HG03575 (cell line): ENCODE results near the gene EPYC.

Source experiments
- ATAC-seq: cut with Tn5 transposase; IDR thresholded peaks from one replicate; pipeline ENCODE4 v1.9.1; 2021; ENCODE audit not compliant: unreplicated experiment, insufficient number of reproducible peaks, low FRiP score; ENCODE audit errors: extremely low read depth

Gene EPYC

DNA sequence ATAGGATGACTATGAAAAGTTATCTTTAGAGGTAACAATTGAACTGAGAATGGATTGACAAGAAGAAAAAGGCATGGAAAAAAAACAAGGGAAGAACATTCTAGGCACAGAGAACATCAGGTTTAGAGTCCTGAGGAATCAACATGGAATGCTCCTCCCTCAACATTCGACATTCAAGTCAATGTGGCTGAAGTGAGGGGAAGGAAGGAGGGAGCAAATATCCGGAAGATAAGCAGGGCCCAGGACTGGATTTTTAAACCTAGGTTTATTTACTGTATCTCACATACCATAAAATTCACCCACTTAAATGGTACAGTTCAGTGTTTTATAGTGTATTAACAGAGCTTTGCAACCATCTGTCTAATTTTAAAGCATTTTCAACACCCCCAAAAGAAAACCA, 40.2 kb downstream of the EPYC start:
- no peak for ATAC-seq

DNA sequence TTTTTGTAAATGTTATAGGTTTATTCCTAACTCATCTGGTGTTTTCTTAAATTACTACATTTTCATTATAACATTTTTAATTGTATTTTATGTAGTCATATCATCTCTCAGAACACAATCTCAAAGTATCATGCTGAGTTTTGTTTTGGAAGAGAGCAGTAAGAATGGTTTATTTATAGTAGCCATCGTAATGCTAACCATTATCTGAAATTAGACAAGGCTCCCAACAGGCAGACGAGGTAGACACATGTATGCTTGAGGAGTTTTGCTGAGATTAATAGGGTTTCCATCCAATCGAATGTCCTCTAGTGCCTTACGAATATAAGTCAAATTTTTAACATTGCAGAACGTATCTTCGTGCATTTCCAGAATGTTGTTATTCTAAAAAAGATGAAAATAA, 40.8 kb downstream of the EPYC start:
- ATAC-seq = no peak

DNA sequence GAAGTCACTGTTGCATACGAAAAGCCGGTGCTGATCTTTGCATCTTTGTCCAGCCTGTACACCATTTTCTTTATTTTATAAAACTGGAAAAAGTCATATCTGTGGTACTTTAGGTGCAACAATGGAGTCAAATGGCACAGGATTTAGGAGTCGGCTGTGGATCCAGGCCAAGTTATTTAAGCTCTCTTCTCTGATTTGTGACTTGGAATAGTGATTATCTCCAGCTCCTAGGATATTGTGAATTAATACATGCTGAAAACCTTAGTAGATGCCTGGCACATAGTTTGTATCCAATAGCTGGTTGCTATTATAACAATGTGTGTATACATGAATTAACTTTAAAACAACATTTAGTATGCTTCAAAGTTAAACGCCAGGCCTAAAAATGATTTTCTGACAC, 43.6 kb downstream of the EPYC start:
- ATAC-seq = no peak

DNA sequence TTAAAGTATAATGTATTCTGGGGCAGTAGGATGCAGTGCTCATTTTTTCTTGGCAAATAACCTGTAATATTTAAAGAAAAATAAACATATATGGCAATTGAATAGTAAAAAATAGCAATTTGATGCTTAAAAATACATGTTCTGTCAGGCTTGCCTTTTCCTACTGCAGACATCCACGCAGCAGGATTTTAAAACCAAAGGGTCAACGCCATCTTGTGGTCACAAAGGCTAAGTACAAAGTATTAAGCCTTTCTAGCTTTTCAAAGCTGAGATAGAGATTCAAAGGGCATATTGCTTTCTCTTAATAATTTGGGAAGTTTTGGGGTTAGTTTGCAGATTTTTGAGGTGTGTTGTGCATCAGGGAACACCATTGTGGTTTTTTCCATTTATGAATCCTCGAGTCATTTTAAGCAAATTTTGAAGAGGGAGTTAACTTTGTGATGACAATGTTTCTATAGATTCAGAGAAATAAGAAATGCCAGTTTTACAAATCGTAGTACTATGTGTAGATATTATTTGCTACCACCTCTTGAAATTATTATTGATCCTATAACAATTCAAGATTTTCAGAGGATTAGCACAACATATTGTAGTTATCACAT, 45.1 kb downstream of the EPYC start:
- ATAC-seq = peak; percentile 55

DNA sequence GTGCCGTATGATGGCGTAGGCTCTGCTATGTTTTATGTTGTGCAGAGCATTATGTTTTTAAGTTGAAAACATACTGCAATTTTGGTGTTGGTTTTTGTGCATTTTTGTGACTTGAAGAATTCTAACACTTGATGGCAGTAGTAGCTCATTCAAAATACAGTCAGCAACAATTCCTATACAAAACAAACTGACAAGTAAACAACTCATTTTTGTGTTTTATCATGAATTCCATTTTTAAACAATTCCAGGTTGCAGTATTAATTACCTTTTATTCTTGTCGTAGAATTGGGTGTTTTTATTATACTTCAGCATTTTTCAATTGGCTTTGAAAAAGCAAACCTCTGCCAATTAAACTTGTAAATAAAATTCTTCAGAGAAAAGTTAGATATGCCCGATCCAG, 45.7 kb downstream of the EPYC start:
- no peak for ATAC-seq

DNA sequence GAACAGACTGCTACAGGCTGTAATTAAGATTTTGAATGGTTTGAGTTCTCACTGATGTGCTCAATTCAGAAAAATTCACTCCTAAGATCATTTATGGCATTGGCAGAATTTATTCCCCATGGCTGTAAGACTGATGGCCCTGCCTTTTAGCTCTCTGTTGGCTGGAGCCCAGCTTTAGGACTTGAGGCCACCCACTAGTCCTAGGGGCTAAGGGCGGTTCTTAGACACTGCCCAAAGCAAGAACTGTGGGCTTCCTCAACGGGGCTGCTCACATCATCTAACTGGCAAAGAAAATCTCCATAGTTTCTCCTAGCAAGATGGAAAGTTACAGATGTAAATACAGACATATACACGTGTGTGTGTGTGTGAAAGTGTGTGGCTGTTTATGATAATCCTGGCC, 46.4 kb downstream of the EPYC start:
- no peak for ATAC-seq

DNA sequence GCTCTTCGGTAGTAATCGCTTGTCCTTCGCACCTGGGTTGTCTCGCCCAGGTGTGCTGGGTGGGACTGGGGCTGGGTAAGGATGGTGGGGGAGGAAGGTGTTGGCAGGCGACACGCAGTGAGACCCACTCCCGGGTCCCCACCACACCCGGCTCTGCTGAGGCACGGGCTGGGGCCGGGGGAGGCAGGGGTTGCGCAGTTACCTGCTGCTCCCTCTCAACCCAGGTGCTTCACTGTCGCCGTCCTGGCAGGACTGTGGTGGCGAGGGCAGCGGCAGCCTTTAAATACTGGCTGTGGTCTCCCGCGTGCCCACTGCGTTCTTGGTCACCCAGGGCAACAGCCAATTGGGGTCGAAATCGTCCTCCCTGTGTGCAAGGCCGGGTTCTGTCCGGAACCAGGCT, 49.9 kb downstream of the EPYC start, which contains the start of gene CCER1:
Gene CCER1, minus strand, starts transcription at position 256 of the 400 bp plus-strand sequence. CDS start 434 bp downstream, outside the sequence.
- ATAC-seq = no peak

DNA sequence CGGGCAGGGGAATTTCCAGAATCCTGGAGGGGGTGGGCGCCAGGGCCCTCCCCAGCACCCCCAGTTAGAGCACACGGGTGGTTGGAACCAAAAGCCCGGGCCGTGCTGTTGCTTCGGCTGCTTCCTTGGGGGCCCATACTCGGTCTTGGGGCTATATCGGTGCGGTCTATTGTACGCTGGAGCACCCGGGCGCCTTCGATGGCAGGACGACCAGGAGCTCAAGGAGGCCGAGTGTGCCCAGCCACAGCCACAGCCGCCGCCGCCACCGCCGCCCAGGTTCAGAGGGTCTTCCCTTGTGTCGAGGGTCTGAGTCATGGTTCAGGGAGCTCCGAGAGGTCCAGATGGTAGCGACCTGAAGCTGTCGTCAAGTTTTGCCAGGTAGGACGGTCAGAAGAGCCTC, 50.3 kb downstream of the EPYC start:
- no peak for ATAC-seq

DNA sequence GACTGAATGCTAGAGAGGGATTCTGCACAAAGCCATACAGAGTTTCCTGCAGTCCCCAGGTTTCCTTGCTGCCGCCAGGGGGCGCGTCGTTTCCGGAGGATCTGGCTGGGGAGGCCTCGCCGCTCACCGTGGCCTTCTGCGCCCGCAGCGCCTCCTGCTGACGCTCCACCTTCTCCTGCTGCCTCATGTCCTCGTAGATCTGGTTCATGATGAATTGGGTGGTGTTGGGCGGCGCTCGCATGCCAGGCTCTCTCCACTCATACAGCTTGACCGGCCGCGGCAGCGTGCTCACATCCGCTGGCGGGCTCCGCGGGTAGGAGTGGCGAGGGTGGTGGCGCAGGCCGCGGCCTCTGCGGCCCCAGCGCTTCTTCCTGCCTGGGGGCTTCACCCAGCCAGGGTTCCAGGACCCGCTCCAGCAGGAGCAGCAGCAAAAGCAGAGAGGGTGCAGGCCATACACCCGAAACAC, 50.8 kb downstream of the EPYC start:
- no peak for ATAC-seq

DNA sequence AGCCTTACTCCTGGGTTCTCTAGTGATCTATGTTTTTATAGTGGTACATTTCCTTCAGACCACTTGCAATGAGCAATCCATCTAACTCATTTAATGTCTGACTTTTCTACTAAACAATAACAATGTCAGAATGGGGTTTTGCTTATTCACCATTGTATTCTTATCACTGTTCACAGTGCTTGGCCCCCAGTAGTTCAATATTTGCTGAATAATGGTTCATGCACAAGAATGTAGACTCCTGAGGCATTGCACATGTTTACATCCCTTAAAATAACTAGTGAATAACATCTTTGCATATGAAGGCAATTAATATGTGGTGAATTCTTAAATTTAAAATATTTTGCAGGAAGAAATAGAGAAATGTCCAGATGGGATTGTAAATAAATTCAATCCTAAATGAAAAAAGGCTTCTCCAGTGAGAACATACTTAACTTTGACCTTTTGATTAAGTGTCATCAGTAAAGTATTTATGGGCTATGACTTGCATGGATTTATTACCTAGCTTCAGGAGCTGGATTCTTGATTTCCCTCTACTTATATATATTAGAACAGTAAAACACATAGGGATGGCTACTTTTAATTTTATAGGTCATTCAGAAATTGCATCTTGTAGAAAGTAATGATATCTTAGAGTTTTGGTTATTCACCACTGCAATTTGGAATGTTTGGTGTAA, 53.2 kb downstream of the EPYC start:
- no peak for ATAC-seq

DNA sequence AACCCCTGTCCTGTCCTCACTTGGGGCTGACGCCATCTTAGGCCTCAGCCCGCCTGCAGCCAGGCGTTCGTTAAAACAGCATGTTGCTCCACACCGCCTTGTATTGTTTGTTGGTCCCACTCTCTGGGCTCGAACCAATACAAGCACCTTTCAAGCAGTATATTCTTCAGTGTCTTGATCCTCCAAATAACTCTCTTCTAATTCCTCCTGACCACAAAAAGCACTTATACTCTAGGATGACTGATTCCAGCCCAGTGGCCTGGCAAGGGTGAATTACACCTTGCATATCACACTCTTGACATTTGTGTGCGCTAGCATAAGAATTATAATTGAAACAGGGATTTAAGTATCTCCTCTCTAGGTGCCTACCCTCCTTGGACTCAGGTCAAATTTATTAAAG, 56.9 kb downstream of the EPYC start:
- no peak for ATAC-seq

DNA sequence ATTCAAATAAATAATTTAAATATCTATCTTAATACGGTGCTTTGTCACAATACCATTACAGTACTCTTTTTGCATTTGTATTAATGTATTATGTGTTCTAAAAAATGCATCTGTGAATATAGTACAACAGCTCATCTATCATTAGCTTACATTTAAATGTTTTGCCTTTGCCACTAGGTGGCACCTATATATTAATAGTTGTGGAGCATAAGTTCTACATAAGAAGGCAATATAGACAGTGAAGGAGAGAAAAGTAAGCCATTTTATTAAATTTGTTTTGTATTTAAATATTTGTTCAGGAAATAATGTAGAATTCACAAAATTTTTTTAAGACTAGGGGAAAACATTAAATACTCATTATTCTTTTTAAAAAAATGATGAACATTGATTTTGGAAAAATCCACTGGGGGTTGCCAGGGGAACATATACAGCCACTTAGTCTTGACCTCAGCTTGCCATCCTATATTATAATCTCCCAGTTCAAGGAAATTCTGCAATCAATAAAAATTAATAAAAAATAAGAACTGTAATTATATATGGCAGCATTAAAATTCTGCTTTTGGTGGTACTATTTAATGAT, 59.6 kb downstream of the EPYC start:
- ATAC-seq = peak; percentile 62

DNA sequence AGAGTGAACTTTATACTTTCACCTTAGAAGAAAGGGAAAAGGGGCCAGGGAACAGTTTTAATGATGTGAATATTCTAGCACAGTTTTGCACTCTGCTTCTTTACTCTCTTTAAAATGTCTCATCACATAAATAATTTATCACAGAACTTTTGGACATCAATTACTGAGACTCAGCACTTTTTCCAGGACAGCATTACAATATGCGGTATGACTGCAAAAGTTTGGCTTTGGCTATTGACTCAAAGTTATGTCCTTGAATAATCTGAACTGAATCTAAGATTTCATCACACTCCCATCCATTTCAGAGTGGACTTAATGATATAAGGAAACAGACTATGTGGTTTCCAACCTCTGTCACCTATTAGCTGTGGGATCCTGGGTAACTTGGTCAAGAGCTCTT, 61.5 kb downstream of the EPYC start:
- no peak for ATAC-seq

DNA sequence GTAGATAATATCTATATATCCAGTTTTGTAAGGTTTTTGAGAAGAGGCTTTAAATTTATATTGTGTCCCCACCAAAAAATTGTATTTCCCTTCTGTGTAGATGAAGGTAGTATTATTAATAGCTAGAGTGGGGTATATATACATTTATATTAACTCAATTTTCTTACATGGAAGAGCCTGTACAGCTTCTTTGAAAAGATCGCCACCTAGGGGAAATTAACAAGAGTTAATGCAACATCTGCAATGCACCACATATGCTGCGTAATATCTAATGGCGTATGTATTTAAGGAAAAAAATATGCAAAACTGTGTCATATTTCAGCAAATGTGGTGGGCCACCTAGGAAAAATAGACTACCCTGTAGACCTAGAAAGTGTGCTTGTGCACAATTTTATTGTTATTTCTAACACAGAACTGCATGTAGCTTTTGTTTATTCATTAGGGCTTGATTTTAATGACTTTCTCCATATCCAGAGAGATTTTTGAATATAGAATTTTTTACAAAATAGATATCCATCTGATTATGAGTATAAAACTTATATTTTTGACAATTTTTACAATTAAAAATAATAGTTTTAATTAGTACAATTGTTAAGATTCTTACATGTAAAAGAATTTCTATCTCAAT, 63.8 kb downstream of the EPYC start:
- ATAC-seq = no peak

DNA sequence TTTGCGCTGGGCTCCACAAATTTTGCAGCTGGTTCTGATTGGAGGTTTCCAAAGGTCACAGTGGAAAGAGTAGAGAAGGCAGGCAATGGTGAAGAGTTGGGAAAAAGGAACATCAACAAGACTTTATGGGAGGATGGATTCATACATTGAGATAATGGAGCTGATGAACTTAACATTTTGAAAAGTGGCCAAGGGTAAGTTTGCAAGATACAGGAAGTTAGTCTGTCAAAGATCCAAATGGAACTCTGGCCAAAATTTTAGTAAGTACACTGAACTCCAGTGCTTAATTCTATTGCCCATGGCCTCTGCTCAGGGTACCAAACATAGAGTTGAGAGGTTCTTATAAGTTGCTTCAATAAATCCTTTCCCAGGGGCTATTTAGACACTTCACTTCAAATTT, 65.4 kb downstream of the EPYC start:
- ATAC-seq = no peak

DNA sequence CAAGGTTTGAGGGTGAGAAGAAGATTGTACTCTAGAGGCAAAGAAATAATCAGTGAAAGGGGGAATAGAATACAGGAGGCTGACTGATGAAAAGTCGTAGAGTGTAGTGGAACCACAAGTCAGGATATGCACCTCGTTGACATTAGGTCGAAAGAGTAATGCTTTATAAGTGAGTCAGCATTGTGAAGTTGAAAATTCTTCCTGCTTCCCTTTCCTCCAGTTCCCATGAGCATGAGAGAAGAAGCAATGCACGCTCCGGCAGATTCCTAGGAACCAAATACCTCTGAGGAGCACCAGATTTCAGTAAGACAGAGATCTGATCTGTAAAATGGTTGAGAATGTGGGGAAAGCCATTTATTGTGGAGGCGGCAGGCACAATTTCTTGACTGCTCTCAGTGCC, 66.3 kb downstream of the EPYC start:
- no peak for ATAC-seq

DNA sequence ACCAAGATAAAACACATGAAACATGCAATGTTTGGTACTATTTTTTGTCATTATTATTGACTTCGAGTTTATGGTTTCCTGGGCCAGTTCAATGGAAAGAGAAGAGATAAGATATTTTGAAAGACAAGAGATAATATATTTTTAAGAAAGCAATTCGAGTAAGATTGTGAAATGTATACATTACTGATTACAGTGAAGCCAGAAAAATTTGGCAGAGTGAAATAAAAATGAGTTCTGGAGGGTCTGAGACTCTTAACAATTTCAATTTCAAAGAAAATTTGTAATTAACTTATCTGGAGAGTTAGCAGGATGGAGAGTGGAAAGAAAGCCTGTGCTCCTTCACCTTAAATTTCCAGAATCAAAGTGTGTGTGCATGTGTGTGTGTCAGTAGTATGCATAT, 67.1 kb downstream of the EPYC start:
- ATAC-seq = no peak

DNA sequence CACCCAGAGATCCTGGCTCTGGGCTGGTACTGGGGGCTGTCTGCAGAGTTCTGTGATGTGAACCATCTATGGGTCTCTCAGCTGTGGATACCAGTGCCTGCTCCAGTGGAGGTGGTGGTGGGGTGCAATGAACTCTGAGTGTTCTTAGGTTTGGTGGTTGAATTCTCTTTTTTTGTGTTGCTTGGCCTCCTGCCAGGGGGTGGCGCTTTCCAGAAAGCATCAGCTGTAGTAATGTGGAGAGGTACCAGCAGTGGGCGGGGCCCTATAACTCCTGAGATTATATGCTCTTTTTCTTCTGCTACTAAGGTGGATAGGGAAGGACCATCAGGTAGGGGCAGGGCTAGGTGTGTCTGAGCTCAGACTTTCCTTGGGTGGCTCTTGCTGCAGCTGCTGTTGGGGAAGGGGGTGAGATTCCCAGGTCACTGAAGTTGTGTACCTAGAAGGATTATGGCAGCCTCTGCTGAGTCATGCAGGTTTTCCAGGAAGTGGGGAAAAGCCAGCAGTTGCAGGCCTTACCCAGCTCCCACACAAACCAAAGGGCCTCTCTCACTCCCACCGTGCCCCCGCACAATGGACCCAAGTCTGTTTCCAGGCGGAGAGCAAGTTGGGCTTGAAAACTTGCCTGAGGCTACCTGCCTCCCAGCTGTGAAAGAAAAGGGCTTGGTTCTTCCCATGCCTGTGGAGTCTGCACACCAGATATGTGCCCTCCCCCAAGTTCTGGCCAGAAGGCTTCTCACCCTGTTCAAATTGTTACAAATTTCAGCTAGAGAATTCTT, 68.4 kb downstream of the EPYC start:
- no peak for ATAC-seq

DNA sequence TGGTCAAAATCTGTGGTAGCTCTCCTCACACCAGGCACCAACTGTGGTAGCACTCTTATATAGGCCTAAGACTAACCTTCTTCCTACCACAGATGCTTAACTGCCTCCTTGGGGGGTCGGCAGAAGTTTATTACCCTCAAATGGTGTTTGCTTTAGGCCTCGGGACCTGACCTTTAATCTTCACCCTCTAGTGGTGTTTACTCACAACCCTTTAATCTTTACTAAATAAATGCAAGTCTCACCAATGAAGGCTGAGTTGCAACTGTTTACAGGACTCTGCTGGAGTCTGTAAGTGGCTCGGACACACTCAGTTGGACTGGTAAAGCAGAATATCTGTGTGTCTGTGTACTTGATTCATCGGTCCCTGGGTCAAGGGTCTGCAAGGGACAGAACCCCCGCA, 79.2 kb downstream of the EPYC start:
- no peak for ATAC-seq
